ENCODE measurements around the gene SLC25A41.

SLC25A41 gene

DNA sequence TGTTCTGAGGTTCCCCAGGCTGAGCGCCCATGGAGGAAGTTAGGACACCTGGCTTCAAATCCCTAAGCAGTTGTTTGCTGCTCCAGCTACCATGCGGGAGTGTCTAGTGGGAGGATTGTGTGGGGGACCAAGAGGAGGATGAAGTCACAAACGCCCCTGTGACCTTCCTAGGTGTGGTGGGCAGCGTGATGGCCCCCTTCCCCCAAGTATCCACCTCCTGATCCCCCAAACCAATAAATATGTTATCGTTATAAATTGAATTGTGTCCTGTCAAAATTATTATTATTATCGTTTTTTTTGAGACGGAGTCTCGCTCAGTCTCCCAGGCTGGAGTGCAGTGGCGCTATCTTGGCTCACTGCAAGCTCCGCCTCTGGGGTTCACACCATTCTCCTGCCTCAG is at the start of gene SLC25A41:
SLC25A41 (minus strand) TSS at position 101 of the 400 bp plus-strand sequence; CDS start at position 31, 70 bp downstream.
- DNase-seq (ENCODE audit: low read depth in 2 of 3, low spot score in 1 of 3): no peak

DNA sequence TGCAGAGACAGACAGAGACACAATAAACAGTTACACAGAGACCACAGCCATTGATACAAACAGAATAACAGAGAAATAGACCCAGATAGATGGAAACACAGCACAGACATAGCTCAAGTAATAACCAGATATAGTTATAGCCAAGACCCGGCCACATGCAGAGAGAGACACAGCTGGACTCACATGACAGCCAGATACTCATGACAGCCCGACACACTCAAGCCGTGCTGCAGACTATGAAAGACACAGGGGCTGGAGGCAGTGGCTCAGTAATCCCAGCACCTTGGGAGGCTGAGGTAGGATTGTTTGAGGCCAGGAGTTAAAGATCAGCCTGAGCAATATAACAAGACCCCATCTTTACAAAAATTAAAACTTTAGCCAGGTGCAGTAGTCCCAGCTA is 49.7 kb upstream of the SLC25A41 start:
- no peak for DNase-seq (ENCODE audit: low read depth in 2 of 3, low spot score in 1 of 3)

DNA sequence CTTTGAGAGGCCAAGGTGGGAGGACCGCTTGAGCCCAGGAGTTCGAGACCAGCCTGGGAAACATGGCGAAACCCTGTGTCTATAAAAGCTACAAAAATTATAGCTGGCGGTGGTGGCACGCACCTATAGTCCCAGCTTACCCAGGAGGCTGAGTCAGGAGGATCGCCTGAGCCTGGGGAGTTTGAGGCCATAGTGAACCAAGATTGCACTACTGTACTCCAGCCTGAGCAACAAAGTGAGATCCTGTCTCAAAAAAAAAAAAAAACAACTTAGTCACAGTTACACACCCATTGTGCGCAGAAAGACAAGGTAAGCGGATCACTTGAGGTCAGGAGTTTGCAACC is 48.8 kb upstream of the SLC25A41 start:
- DNase-seq (ENCODE audit: low read depth in 2 of 3, low spot score in 1 of 3): no peak

DNA sequence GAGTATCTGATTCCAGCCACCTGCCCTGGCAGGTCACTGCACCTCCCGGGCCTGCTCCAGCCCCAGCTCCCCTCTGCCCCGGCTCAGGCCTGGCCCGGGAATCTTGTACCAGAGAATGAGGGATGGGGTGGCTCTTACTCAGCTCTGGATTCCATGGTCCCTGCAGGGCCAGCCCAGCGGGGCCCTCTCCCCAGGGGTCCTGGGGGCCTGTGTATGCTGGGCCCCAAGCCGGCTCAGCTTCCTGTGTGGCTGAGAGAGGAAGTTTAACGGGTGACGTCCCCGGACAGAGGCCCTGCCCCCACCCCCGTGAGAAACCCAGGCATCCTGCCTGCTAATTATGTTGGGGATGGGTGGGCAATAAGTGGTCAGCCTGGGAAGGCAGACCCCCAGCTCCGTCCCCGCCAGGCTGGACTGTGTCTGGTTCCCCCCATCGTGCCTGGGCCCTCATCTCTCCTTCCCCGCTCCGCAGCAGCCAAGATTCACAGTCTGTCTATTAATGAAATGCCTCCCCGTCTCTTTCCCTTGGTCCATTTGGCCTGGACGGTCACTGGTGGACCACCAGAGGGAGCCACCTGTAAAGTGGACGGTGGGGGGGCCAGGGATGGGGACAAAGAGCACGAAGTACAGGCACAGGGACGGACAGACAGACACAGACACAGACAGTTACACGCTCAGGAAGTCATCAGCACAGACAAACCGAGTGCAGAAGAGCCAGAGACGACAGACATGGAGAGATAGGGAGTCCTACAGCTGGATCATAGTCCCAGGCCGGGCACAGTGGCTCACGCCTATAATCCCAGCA is 48.2 kb upstream of the SLC25A41 start, which contains the start of gene DENND1C:
DENND1C (minus strand) TSS at position 247 of the 802 bp plus-strand sequence; CDS start at position 155, 92 bp downstream.
- peak in 2 of 3 donors; percentile 56 to 62 for DNase-seq (ENCODE audit: low read depth in 2 of 3, low spot score in 1 of 3)

- DNase-seq (ENCODE audit: low read depth in 2 of 3, low spot score in 1 of 3): no peak
Measured at GRCh38 chr19:6480848-6481415, 47.4 kb upstream of the SLC25A41 start.

DNA sequence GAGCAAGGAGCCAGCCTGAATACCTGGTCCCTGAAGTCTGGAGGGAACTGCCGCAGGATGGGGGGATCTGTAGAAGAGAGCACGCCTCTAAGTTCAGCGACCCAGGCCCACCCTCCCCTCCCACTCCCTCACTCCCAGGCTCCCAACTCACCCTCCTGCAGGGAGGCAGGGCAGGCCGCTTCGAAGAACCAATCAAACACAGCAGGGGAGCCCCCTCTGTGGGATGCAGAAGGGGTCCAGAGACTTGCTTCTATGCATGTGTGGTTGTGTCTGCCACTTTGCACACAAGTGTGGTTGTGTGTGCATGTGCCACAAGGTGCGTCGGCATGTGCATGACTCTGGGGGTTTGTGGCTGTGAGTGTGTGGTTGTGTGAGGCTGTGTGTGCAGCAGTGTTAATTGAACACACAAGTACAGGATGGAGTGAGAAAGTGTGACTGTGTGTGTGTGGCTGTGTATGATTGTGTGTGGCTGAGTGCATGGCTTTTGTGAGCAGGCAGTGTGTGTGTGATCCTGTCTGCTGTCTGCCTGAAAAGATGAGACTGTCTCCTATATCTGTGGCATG is 46.4 kb upstream of the SLC25A41 start:
- DNase-seq (ENCODE audit: low read depth in 2 of 3, low spot score in 1 of 3): no peak

- DNase-seq (ENCODE audit: low read depth in 2 of 3, low spot score in 1 of 3): no peak
Measured at GRCh38 chr19:6478815-6479214, 45.3 kb upstream of the SLC25A41 start.

DNA sequence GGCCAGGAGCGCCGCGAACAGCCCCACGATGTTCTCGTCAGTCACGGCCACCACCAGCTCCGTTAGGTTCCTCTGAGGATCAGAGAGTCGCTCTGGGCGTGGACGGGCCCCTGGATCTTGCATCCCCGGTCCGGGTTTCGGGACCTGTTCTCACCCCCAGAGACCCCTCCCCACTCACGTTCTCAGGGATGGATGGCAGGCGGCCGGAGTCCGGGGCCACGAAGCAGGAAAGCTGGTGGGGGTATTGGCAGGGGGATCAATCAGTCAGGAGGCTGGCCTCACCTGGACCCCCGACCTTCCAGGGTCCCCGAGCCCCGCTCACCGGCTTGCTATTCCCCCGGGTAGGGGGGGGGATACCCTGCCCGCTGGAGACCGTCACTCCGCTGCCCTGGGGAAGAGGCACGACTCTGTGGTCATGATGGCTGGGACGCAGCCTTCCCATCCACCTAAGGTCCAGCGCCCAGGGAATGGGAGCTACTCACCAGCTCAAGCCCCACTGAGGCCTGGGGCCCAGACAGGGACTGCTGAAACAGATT is 43.4 kb upstream of the SLC25A41 start:
- no peak for DNase-seq (ENCODE audit: low read depth in 2 of 3, low spot score in 1 of 3)

- DNase-seq (ENCODE audit: low read depth in 2 of 3, low spot score in 1 of 3): peak; percentile 53 to 79 (median 66)
Measured at GRCh38 chr19:6476155-6476895, 42.8 kb upstream of the SLC25A41 start.

- DNase-seq (ENCODE audit: low read depth in 2 of 3, low spot score in 1 of 3): no peak
Measured at GRCh38 chr19:6475321-6476108, 42.0 kb upstream of the SLC25A41 start.

- no peak for DNase-seq (ENCODE audit: low read depth in 2 of 3, low spot score in 1 of 3)
Measured at GRCh38 chr19:6473647-6474046, 40.1 kb upstream of the SLC25A41 start.

- DNase-seq (ENCODE audit: low read depth in 2 of 3, low spot score in 1 of 3): no peak
Measured at GRCh38 chr19:6472713-6473112, 39.1 kb upstream of the SLC25A41 start.

GRCh38 chr19:6471076-6471475 is 37.5 kb upstream of the SLC25A41 start:
- DNase-seq (ENCODE audit: low read depth in 2 of 3, low spot score in 1 of 3): no peak

GRCh38 chr19:6470173-6470572 is 36.6 kb upstream of the SLC25A41 start:
- DNase-seq (ENCODE audit: low read depth in 2 of 3, low spot score in 1 of 3): no peak

DNA sequence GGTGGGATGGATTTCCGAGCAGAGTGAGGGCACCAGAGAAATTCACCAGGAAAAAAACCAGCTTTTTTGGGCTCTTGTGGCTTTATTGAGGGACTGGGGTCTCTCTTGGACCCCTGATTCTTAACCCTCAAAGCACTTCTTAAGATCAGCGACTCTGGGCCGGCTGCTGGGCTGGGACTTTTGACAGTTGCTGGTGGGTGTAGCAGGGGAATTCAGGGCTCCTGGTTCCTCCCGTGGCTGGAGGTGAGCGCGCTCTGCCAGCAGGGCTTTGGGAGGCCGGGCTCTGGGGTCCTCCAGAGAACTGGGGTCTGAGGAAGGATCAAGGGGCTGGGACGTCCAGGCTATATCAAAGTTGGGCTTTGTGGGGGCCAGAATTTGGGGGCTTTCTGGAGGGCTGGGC is 33.8 kb upstream of the SLC25A41 start:
- DNase-seq (ENCODE audit: low read depth in 2 of 3, low spot score in 1 of 3): no peak

- DNase-seq (ENCODE audit: low read depth in 2 of 3, low spot score in 1 of 3): no peak
Measured at GRCh38 chr19:6466526-6467248, 33.1 kb upstream of the SLC25A41 start.

DNA sequence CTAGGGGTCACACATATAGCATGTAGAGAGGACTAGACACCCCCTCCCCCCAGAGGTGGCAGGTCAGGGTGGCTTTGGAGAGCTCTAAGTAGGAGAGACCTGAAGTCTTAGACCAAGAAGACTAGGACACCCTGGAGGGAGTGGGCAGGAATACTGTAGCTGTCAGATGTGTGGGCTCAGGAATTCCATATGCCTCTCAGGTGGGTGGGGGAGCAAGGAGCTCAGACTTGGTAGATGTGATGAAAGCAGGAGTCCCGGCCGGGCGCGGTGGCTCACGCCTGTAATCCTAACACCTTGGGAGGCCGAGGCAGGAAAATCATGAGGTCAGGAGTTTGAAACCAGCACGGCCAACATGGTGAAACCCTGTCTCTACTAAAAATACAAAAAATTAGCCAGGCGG is 32.1 kb upstream of the SLC25A41 start:
- no peak for DNase-seq (ENCODE audit: low read depth in 2 of 3, low spot score in 1 of 3)

DNA sequence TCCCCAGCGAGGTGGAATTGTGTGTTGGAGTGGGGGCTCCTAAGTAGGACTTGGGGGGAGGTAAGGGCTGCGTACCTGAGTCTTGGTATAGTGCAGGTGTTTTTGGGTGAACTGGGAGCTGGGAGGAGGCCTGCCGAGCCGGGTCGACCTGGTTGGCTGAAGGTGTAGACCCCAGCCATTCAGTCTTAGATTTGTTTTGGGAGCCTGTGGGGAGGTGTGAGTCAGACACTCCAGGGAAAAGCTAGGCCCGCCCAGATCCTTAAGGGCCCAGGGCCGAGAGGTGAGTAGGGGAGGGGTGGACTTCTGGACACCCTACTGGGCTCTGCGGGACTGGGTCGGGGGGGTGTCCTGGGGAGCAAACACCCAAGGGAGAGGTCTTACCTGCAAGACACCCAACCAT is 31.4 kb upstream of the SLC25A41 start:
- no peak for DNase-seq (ENCODE audit: low read depth in 2 of 3, low spot score in 1 of 3)

DNA sequence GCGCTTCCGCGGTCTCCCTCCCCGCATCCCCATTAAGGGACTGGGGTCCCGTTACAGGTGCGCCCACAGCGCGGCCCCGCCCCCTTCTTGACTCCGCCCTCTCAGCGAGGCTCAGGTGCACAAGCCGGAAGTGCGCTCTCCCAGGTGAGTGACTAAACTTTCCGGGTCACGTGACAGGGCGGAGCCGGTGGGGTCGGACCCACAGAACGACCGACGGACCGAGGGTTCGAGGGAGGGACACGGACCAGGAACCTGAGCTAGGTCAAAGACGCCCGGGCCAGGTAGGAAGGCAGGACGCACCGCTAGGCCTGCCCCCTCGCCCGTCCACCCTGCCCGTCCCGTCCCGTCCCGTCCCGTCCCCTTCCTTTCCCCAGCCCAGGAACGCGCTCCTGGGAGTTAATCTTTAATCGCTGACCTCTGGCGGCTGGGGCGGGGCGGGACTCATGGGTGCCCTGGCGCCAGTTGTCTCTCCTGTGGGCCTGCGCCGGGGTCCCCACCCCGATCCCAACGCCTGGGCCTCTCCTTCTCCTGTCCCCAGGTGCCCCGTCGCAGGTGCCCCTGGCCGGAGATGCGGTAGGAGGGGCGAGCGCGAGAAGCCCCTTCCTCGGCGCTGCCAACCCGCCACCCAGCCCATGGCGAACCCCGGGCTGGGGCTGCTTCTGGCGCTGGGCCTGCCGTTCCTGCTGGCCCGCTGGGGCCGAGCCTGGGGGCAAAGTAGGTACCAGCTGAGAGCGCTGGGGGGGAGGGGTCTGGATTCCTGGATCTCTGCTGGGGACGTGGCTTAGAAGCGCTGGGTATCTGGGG is 30.7 kb upstream of the SLC25A41 start, which contains the start of gene CRB3:
CRB3 (plus strand) TSS at position 202 of the 804 bp plus-strand sequence; CDS start at position 633, 431 bp downstream.
- no peak for DNase-seq (ENCODE audit: low read depth in 2 of 3, low spot score in 1 of 3)

Measured in stimulated activated CD4-positive, alpha-beta T cell treated with anti-CD3 and anti-CD28 coated beads, Interleukin-12 subunit alpha, Interleukin-12 subunit beta, amount 100 ng/mL, for 48 hours (primary cell).